Heart right ventricle (tissue), 16 donors: ENCODE measurements around the gene FBXO34. TPM values are rescaled to one million over a fixed set of nuclear protein-coding genes. Genes with fewer than 3 reads are reported as not detected.

Experiments used
- ATAC-seq, 8 donors: fragments of 200-7000 bp; cut with Tn5 transposase; one replicate each; pipeline ENCODE4 v1.9.1; 2020; ENCODE audit warnings: mild to moderate bottlenecking in 8 of 8, moderate library complexity in 8 of 8, moderate number of reproducible peaks in 1 of 8
- DNase-seq, 2 donors: peaks; one replicate each; pipeline ENCODE4 v3.0.0-alpha.2; 2020
- H3K27ac ChIP-seq, 10 donors: fragments of 200-600 bp; sonication (generic) in 2 of 10; one replicate each; pipeline versions ENCODE4 v1.5.0 to v1.8.0; 2020 to 2022; ENCODE audit warnings: mild to moderate bottlenecking in 3 of 10
- H3K27me3 ChIP-seq, 7 donors: fragments of 200-600 bp; one replicate each; pipeline ENCODE4 v1.8.0; 2021 to 2022; ENCODE audit warnings: mild to moderate bottlenecking in 2 of 7
- H3K36me3 ChIP-seq, 9 donors: fragments of 200-600 bp; sonication (generic) in 1 of 9; one replicate each; pipeline versions ENCODE4 v1.5.0 to v1.8.0; 2020 to 2022; ENCODE audit warnings: mild to moderate bottlenecking in 2 of 9
- H3K4me1 ChIP-seq, 9 donors: fragments of 200-600 bp; sonication (generic) in 1 of 9; one replicate each; pipeline versions ENCODE4 v1.5.0 to v1.8.0; 2020 to 2022; ENCODE audit warnings: mild to moderate bottlenecking in 4 of 9
- H3K4me3 ChIP-seq, 10 donors: fragments of 200-600 bp; sonication (generic) in 2 of 10; one replicate each; pipeline versions ENCODE4 v1.5.0 to v1.8.0; 2020 to 2022; ENCODE audit warnings: mild to moderate bottlenecking in 7 of 10, moderate library complexity in 2 of 10
- H3K9me3 ChIP-seq, 11 donors: fragments of 200-600 bp in 10 of 11; sonication (generic) in 2 of 11; one replicate each; pipeline versions ENCODE4 v1.5.0 to v1.8.0; 2013 to 2022; ENCODE audit warnings: mild to moderate bottlenecking in 2 of 11, control low read depth in 1 of 11, moderate library complexity in 1 of 11
- WGBS, 2 donors: extraction: QIAGEN DNeasy Blood & Tissue Kit; methylation state at CpG; one replicate each; pipeline ENCODE4 v1.1.7; 2013; ENCODE audit warnings: inconsistent platforms in 1 of 2; 5-methylcytosine and 5-hydroxymethylcytosine counted together
- intact Hi-C, 10 donors: fragments of 100-400 bp; cut with DNase I; formaldehyde crosslinking; loops; one replicate each; pipeline versions ENCODE4 v1.11.1 to v1.14.2; 2022
- polyA plus RNA-seq, 2 donors: library from polyadenylated mRNA; stranded (reverse); fragments of 200-250 nt; gene quantifications; one replicate each; pipeline ENCODE4 v1.2.3, GENCODE V29; 2013
- total RNA-seq, 10 donors: library from RNA; stranded (reverse); fragmentation: NEBNext Ultra II Directional in 3 of 10; extraction: Animal tissue kit (Norgen Biotek cat#: 25700) in 3 of 10; gene quantifications; one replicate each; pipeline versions ENCODE4 v1.2.1 to v1.2.4, GENCODE V29; 2021 to 2023
- TF ChIP-seq, protein P1 (sequence below), 9 donors: fragments of 200-600 bp; sonication (generic) in 2 of 9; IDR thresholded peaks; one replicate each; pipeline versions ENCODE4 v1.5.0 to v1.8.0; 2021 to 2022; ENCODE audit warnings: antibody characterized with exemption in 9 of 9, mild to moderate bottlenecking in 5 of 9, moderate library complexity in 1 of 9
- donor health status: Arrhythmogenic right ventricular cardiomyopathy.
- donor health status: ischemic (EF 13 %, LVEDD 7.1; RV severe dilation, severe dysfunction).
- donor health status: healthy with polysubstance abuse.
- donor health status: DM: no; HTN: yes; CAD: no.
- donor health status: DM: no; HTN: no; CAD: no.
- donor health status: ischemic (EF 25% LVEDD 6.9; RV normal size, moderate dysfunction).
- donor health status: ischemic (EF 25% LVEDD 5.7; RV mildly dilated, moderate dysfunction).
- donor health status: healthy.
- donor health status: DM: yes; HTN: yes; CAD: no.
- donor health status: Ischemic cardiomyopathy.
- donor health status: ischemic (EF 35%, LVEDD 5.7; RV mildly dilated, moderate dysfunction).
- donor health status: nonischemic (EF 11% LVEDD 7.7; RV severe dilation, severe dysfunction).
- donor health status: DM: yes; HTN: yes; CAD: no.
- donor health status: PGD.
- donor health status: ischemic (EF 29% LVEDD 5.4; RV normal size, mild dysfunction).
- donor health status: nonischemic (EF 23%, LVEDD 6.1; RV moderate dilation, normal function).

Gene FBXO34
- total and polyA plus RNA-seq, 12 donors: 8.9 to 26.2 (median 20.8) TPM

DNA sequence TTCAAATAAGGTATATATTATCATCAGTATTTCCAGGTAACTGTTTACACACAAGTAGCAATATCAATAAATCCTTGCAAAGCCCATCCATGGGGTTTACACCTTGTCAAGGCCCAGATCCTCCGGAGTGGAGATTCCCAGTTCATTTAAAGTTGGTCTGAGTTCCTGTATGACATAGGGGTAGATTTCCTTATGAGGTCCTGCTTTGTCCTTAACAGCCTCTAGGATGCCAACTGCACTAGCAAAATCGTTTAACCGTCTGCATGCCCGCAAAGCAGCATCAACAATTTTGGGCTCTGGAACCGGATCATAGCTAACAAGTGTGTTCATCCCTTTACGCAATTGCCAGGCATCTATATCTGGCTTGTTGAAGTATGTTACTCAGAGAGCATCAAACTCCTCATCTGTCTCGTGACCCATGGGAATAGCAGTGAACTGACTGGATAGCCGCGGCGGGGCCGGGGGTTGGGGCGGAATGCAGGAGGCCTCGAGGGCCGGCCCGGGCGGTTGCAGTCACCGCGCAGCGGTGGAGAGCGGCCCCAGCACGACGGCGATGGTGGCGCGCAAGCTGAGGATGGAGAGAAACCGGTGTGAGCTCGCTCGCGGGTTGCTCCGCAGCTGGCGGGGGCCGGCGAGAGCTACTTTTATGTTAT, 30.6 kb upstream of the FBXO34 start:
- H3K4me1 ChIP-seq: peaks cover 0 to 4% (median 0%) of the 10 kb centered on the region in 9 donors
- H3K4me3 ChIP-seq: no peak overlapping the region
- DNase-seq: peak in 1 of 2 donors; percentile 18
- ATAC-seq: peak in 2 of 8 donors; percentile 56 to 71
- no peaks in the 10 kb centered on the region for H3K36me3 ChIP-seq
- TF ChIP-seq, protein P1, sequence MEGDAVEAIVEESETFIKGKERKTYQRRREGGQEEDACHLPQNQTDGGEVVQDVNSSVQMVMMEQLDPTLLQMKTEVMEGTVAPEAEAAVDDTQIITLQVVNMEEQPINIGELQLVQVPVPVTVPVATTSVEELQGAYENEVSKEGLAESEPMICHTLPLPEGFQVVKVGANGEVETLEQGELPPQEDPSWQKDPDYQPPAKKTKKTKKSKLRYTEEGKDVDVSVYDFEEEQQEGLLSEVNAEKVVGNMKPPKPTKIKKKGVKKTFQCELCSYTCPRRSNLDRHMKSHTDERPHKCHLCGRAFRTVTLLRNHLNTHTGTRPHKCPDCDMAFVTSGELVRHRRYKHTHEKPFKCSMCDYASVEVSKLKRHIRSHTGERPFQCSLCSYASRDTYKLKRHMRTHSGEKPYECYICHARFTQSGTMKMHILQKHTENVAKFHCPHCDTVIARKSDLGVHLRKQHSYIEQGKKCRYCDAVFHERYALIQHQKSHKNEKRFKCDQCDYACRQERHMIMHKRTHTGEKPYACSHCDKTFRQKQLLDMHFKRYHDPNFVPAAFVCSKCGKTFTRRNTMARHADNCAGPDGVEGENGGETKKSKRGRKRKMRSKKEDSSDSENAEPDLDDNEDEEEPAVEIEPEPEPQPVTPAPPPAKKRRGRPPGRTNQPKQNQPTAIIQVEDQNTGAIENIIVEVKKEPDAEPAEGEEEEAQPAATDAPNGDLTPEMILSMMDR (IDR thresholded peaks at IDR 0.05): no peak
- WGBS, 2 donors: 22 to 39% methylated on average over 33 of the region's 33 CpGs
- no peak overlapping the region for H3K27ac ChIP-seq
- intact Hi-C loops: loop anchor here in 1 of 10 donors (10.0 kb wide), 1 partner anchor 184 kb away; no protein-coding TSS in a partner anchor
- H3K27me3 ChIP-seq: peaks cover 0 to 15% (median 4%) of the 10 kb centered on the region in 7 donors
- H3K9me3 ChIP-seq: no peaks in the 10 kb centered on the region

DNA sequence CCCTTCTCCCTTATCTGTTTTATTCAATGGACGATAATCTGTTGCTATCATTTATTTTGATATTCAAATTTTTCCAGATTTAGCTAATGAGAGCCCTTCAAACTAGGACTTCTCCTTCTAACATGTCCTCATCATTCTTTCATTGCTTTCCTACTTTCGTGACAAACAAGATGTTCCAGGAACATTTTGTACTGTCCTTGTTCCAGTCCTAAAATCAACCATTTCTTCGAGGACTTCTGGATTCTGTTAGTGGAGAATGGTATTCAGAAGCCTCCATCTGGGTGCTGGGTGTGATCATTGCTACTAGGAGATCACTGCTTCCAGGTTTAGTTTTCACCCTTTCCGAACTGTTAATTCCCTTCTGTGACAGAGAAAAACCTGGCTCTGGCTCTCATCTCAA, 29.5 kb upstream of the FBXO34 start:
- DNase-seq (no peak), ATAC-seq (peak in 1 of 8 donors; percentile 54)
- intact Hi-C loops: loop anchor here in 1 of 10 donors (10.0 kb wide), 1 partner anchor 183 kb away; no protein-coding TSS in a partner anchor
- WGBS, 2 donors: 67 to 85% methylated on average over 4 of the region's 4 CpGs
- Histone ChIP-seq H3K4me1 (peaks cover 0 to 4% (median 0%) of the 10 kb centered on the region in 9 donors), H3K9me3 (no peaks in the 10 kb centered on the region), H3K36me3 (no peaks in the 10 kb centered on the region), H3K4me3 (no peak overlapping the region), H3K27me3 (peaks cover 0 to 15% (median 4%) of the 10 kb centered on the region in 7 donors), H3K27ac (no peak overlapping the region)
- TF ChIP-seq, protein P1 (IDR thresholded peaks at IDR 0.05): no peak

DNA sequence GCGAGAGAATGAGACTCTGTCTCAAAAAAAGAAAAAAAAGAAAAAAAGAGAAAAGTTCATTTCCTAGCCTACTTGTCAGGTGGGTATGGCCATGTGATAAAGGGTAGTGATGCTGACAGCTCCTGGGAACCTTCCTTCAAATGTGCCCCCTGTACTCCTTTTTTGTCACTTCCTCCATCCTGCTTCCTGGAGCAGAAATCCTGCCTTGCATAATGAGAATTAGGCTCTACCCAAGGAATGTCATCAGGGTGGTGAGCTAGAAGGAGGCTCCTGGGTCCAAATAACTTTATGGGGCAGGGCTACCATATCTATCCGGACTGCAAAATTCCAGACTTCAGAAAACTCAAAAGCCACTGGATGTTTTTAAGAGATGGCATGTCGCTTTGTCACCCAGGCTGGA, 27.8 kb upstream of the FBXO34 start:
- no peaks in the 10 kb centered on the region for H3K9me3 ChIP-seq
- peaks cover 0 to 15% (median 4%) of the 10 kb centered on the region in 7 donors for H3K27me3 ChIP-seq
- TF ChIP-seq, protein P1 (IDR thresholded peaks at IDR 0.05): no peak
- H3K36me3 ChIP-seq: no peaks in the 10 kb centered on the region
- WGBS, 2 donors: 96% methylated on average over 3 of the region's 3 CpGs
- DNase-seq (no peak), ATAC-seq (no peak)
- no peak overlapping the region for H3K27ac ChIP-seq
- no peak overlapping the region for H3K4me3 ChIP-seq
- peaks cover 0 to 4% (median 0%) of the 10 kb centered on the region in 9 donors for H3K4me1 ChIP-seq
- intact Hi-C loops: loop anchor here in 1 of 10 donors (10.0 kb wide), 1 partner anchor 181 kb away; no protein-coding TSS in a partner anchor

DNA sequence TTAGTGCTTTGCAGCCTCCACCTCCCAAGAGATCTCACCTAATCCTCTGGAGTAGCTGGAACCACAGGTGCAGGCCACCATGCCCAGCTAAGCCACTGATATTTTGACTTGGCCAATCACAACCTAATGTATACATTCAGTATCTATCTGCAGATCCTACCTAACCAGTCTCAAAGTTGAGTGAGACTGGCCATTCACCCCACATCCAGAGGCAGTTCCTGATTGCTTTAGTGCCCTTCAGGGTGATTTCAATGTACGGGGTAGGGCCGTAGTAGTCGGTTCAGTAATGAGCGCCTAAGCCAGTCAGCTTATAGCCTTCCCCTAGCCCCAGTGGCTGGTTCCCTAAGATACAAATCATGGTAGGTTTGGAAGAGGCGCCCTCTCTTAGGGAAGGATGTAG, 27.4 kb upstream of the FBXO34 start:
- H3K27me3 ChIP-seq: peaks cover 0 to 15% (median 4%) of the 10 kb centered on the region in 7 donors
- ATAC-seq (no peak), DNase-seq (no peak)
- no peaks in the 10 kb centered on the region for H3K36me3 ChIP-seq
- H3K9me3 ChIP-seq: no peaks in the 10 kb centered on the region
- WGBS, 2 donors: 96% methylated on average over 5 of the region's 5 CpGs
- peaks cover 0 to 4% (median 0%) of the 10 kb centered on the region in 9 donors for H3K4me1 ChIP-seq
- intact Hi-C loops: loop anchor here in 1 of 10 donors (10.0 kb wide), 1 partner anchor 181 kb away; no protein-coding TSS in a partner anchor
- no peak overlapping the region for H3K27ac ChIP-seq
- H3K4me3 ChIP-seq: no peak overlapping the region
- TF ChIP-seq, protein P1 (IDR thresholded peaks at IDR 0.05): no peak
